ENCODE results near the gene DIPK1A.

- TF ChIP-seq POLR2A (IDR thresholded peaks at IDR 0.05): no peak
- no peak for TF ChIP-seq CTCF (IDR thresholded peaks at IDR 0.05)
Measured at GRCh38 chr1:93000751-93001175, 39.5 kb upstream of the DIPK1A start.

All from adrenal gland (tissue), 5 donors.